Fibroblast of villous mesenchyme (primary cell): ENCODE data around the gene VWA3B. TPM values are rescaled to one million over a fixed set of nuclear protein-coding genes. Genes with fewer than 3 reads are reported as not detected.
A peak's percentile ranks its signal among the peaks of the same experiment; 100 is the strongest.

Experiments used
- DNase-seq: peaks from one replicate; pipeline ENCODE4 v3.0.0-alpha.2; 2010; ENCODE audit warnings: low read depth
- H3K4me3 ChIP-seq: 2 replicates; pipeline ENCODE4 v1.5.1; 2011; ENCODE audit warnings: low read depth, mild to moderate bottlenecking, low read length
- CTCF ChIP-seq: IDR thresholded peaks from 2 replicates; pipeline ENCODE4 v1.5.1; 2012; ENCODE audit warnings: low read depth, mild to moderate bottlenecking, low read length; ENCODE audit not compliant: insufficient read depth
- total RNA-seq: library from RNA; depleted of rRNA; stranded (reverse); fragments of >200 nt; gene quantifications from 2 replicates; pipeline ENCODE4 v1.2.3, GENCODE V29; 2012

VWA3B gene
- total RNA-seq, 1 donor = not detected

DNA sequence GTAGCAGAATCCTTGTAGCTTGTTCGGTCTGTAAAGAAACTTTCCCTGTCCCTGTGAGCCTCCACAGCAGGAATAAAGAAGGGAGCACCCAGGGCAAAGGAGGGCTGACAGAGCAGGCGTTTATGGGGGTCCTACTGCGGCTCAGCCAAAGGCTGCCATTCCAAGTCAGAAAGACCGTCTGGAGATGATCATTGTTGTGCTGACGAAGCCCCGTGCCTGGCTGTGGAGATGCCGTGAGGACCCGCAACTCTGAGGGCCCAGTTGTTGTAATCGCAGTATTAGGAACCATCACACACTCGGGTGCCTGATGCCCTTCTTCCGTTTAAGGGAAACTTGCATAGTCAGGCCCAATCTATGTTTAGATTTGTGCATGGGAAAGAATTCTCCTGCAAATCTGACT is 16.9 kb upstream of the VWA3B start:
- DNase-seq = no peak
- no peak for TF ChIP-seq CTCF
- H3K4me3 ChIP-seq = no peak overlapping the region

GRCh38 chr2:98072442-98072841 is 14.5 kb upstream of the VWA3B start:
- H3K4me3 ChIP-seq = no peak overlapping the region
- no peak for TF ChIP-seq CTCF
- DNase-seq = no peak

GRCh38 chr2:98078701-98079100 is 8.3 kb upstream of the VWA3B start:
- no peak overlapping the region for H3K4me3 ChIP-seq
- TF ChIP-seq CTCF = no peak
- DNase-seq = no peak

DNA sequence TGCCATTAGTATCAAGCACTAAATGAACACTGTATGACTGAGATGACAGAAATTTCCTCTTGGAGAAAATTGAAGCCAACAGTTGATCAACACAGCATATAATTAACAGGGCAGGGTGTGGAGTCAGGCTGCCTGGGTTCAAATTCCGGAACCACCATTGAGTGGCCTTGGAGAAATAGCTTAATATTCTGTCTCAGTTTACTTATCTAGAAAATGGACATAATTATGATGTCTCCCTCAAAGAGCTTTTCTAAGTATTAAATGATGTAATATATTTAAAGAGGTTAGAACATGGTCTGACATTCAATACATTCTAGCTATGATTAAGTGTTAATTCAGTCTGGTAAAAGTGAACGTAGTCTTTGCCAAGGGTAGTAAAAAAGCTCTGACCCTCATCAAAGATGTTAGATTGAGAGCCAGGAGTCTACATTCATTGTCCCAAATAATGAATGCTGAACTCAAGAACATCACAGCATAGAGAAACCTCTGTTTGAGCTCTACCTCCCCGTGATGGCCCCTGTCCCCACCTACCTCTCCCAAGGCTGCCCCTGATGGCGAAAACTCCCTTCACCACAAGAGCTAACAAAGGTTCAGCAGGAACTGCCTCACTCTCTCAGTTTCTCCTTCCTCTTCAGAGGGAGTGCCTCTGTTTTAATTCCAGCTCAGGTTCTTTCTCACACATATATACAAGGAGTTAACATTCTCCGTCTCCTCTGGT is 2.7 kb upstream of the VWA3B start:
- no peak for DNase-seq

DNA sequence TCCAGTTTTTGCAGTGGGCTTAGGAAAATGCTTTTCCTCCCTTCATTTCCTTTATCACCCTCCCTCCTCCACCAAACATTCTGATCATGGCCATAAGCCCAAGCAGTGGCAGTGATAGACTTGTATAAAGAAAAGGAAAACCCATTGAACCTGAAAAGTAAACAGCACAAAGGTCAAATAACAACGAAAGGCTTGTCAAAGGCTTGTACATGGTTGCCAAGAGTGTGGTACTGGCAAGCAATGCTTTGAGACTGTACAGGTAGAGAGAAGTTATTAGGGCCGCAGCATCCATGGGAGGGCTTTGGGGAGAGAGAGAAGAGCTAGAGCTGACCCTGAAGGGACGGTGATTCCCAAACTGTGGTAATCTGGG is 2.1 kb upstream of the VWA3B start:
- H3K4me3 ChIP-seq = no peak overlapping the region
- no peak for TF ChIP-seq CTCF
- DNase-seq = no peak

More for the DNA sequence above, 2.7 kb upstream of the VWA3B start:
- no peak overlapping the region for H3K4me3 ChIP-seq
- no peak for TF ChIP-seq CTCF

DNA sequence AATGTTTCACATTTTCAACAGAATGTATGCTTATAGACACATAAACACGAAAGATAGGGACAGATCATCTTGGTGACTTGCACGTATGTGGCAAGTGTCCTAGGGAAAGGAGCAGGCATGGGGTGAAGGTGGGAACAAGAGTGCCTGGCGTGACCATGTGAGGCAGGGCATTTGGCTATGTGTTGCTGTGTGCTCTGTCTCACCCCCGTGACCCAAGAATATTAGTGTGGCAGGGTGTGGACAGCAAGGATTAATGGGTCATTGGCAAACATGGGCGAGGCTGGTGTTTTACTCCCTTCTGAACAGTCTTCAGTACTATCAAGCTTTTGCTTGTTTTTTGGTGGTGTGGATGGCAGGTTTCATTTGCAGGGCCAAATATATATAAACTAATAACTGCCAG is 1.3 kb upstream of the VWA3B start:
- H3K4me3 ChIP-seq = no peak overlapping the region
- DNase-seq = no peak
- no peak for TF ChIP-seq CTCF

GRCh38 chr2:98087447-98088020 is 567 bp downstream of the VWA3B start:
- TF ChIP-seq CTCF = no peak
- peak overlapping the region; percentile 64 for H3K4me3 ChIP-seq
- DNase-seq = peak; percentile 31
